Motor neuron (in vitro differentiated cells): ENCODE measurements around the gene TTLL7. TPM values are rescaled to one million over a fixed set of nuclear protein-coding genes. Genes with fewer than 3 reads are reported as not detected.
A peak's percentile ranks its signal among the peaks of the same experiment; 100 is the strongest.

ENCODE experiments used
- ATAC-seq, 8 experiments: fragments of 200-7000 bp; cut with Tn5 transposase; replicated peaks in 6 of 8; 2 replicates each; pipeline ENCODE4 v1.8.0; 2021; ENCODE audit warnings: mild to moderate bottlenecking in 8 of 8, moderate library complexity in 8 of 8
- H3K27ac ChIP-seq, 2 donors: fragments of 250-450 bp; sonication (Bioruptor Pico); 2 replicates each; pipeline ENCODE4 v1.9.0; 2021; ENCODE audit warnings: antibody characterized with exemption in 2 of 2, mild to moderate bottlenecking in 2 of 2, moderate library complexity in 1 of 2
- H3K4me1 ChIP-seq, 2 donors: fragments of 250-450 bp; sonication (Bioruptor Pico); replicated peaks in 1 of 2; 2 replicates each; pipeline ENCODE4 v1.6.1; 2021; ENCODE audit warnings: antibody characterized with exemption in 2 of 2, mild to moderate bottlenecking in 2 of 2, moderate library complexity in 1 of 2
- H3K4me3 ChIP-seq, 5 donors: fragments of 250-450 bp; sonication (Bioruptor Pico); 2 replicates each; pipeline ENCODE4 v1.9.0; 2021; ENCODE audit warnings: antibody characterized with exemption in 5 of 5, mild to moderate bottlenecking in 5 of 5, moderate library complexity in 4 of 5
- WGBS, 10 experiments: fragments of 450-650 bp; shearing (Covaris generic); methylation state at CpG; one replicate each; pipeline ENCODE4 v1.0.0; 2022; 5-methylcytosine and 5-hydroxymethylcytosine counted together
- in situ Hi-C, 9 experiments: fragments of 400-800 bp; cut with MboI; loops; one replicate each; pipeline ENCODE4 v1.15.0; 2021; ENCODE audit warnings: low sequenced_read_pairs in 9 of 9, low pct_unique_long_range_greater_than_20kb in 2 of 9; ENCODE audit not compliant: unreplicated experiment in 9 of 9
- total RNA-seq, 8 experiments: library from RNA; unstranded; fragments of 300-600 nt; gene quantifications; 2 replicates each; pipeline versions ENCODE4 v1.2.3 to v1.2.4, GENCODE V29; 2022

Gene TTLL7
- total RNA-seq, 8 experiments from 2014 or later, result 4.7 to 32.7 (median 18.9) TPM

DNA sequence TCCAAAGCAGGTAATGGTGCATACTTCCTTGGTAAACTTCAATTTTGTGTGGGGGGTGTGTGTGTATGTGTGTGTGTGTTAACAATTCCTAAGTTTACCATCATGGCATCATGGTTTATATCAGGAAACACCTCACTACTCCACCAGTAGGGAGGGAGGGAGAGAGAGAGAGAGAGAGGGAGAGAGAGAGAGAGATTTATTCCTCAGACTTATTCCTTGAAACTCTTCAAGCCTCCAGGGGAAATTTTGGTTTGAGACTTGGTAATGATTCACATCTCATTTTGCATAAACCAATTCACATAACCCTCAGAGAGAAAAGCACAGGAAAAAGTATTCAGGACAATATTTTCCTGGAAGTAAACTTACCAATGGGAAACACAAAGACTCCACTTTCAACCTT lies 115.0 kb downstream of the TTLL7 start:
- in situ Hi-C loops, result no loop called here
- ATAC-seq, result peak in 3 of 8 experiments; percentile 83 to 91 (median 84)
- H3K27ac ChIP-seq, result no peak overlapping the region

DNA sequence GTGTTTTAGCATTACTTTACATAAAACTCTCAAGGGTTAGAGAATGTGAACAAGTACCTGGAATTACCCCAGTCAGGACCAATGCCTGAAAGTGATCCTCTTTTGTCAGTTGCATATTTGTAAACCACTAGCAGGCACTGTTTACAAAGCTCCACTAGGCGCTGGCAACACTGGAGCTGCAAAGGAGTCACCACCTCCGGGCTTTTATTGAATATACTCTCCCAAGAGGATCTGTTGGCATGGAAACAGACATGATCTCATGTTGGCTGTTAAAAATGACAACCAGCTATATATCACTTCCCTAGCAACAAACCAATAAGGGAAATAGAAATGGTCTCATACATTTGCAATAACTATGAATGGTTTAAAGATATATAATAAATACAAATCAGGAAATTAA lies 116.0 kb downstream of the TTLL7 start:
- H3K27ac ChIP-seq, result no peak overlapping the region
- no peak overlapping the region for H3K4me3 ChIP-seq
- ATAC-seq, result peak; percentile 53 to 100 (median 96)
- peaks cover 0 to 3% of the 10 kb centered on the region in 2 donors for H3K4me1 ChIP-seq
- in situ Hi-C loops, result no loop called here
- WGBS, 10 experiments, result 0 to 100% (median 50%) methylated on average over 1 to 2 of the region's 2 CpGs; no CpG with 5 or more reads in 1 of the 10 experiments

More for the DNA sequence above, 115.0 kb downstream of the TTLL7 start:
- no peak overlapping the region for H3K4me3 ChIP-seq
- peaks cover 0 to 3% of the 10 kb centered on the region in 2 donors for H3K4me1 ChIP-seq

DNA sequence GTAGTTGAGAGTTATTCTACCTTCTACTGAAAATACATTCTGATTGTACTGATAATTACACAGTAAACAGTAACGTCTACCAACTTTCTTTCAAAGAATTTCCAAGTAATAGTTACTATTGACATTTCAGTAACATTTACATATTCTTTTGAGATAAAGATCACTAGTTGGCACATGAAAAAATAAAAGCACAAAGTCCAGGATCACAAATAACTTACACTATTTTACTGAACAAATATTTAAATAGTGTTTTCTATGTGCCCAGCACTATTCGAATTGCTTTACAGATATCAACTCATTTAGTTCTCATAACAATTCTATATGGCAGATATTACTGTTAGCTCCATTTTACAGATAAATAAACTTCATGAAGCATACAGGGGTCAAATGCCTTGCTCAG lies 126.4 kb downstream of the TTLL7 start:
- WGBS, 10 experiments, result 51 to 100% (median 92%) methylated on average over 1 to 2 of the region's 2 CpGs
- ATAC-seq, result no peak
- Histone ChIP-seq H3K27ac (no peak overlapping the region), H3K4me3 (no peak overlapping the region), H3K4me1 (no peaks in the 10 kb centered on the region)
- in situ Hi-C loops, result no loop called here

DNA sequence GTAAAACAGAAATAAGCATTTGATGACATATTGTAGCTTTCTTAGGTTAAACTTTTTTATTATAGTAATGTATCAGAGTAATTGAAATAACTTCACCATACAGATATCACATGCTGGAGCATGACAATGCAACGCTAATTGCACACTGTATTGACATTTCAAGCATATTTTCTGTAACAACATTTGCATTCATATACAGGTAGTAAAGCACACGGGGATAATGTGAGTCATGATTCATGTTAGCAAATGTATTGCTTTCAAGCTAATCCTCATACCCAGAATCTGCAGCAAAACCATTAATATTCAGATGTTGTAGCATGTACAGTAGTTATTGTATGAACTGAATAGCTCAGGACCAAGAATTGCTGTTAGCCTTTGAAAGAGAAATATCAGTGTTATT lies 133.9 kb downstream of the TTLL7 start:
- in situ Hi-C loops, result no loop called here
- Histone ChIP-seq H3K4me3 (no peak overlapping the region), H3K4me1 (no peaks in the 10 kb centered on the region), H3K27ac (no peak overlapping the region)
- WGBS, 10 experiments, result 60 to 90% (median 80%) methylated on average over 1 to 2 of the region's 2 CpGs; no CpG with 5 or more reads in 3 of the 10 experiments
- ATAC-seq, result peak in 2 of 8 experiments; percentile 33 to 75

DNA sequence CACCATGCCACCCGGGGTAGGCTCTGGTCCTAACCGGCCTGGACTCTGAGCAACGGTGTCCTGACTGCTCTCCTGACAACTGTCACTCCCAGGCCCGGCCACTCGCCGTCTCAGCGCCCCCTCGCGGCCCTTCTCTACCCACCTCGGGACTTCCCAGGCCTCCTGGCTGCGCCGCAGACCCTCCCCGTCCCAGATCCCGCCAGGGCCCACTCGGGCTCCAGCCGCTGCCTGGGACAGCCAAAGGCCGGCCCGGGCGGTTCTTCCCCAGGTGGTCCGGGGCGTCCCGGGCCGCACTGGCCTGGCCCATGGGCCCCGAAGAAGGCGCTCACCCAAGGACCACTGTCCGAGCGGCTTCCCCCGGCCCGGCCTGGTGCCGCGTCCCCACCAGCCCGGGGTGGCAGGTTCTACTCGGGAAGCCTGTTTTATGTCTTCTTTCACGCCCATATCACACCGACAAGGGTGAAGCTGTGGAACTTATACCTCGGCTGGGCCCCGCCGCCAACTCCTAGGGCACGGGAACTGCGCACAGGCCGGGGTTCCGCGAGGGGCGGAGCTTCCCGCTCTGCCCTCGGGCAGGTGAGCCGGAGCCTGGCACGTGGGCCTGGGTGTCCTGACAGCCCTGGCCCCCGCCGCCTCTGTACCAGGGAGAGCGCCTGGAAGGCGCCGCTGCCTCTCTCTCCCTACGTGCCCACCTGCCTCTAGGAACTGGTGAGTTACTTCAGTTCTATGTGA lies 138.3 kb downstream of the TTLL7 start:
- Histone ChIP-seq H3K4me3 (no peak overlapping the region), H3K4me1 (peaks cover 2 to 3% of the 10 kb centered on the region in 2 donors), H3K27ac (no peak overlapping the region)
- no peak for ATAC-seq
- 28 to 100% (median 90%) methylated on average over 2 to 42 of the region's 54 CpGs; no CpG with 5 or more reads in 3 of the 10 experiments for WGBS, 10 experiments
- in situ Hi-C loops, result no loop called here

DNA sequence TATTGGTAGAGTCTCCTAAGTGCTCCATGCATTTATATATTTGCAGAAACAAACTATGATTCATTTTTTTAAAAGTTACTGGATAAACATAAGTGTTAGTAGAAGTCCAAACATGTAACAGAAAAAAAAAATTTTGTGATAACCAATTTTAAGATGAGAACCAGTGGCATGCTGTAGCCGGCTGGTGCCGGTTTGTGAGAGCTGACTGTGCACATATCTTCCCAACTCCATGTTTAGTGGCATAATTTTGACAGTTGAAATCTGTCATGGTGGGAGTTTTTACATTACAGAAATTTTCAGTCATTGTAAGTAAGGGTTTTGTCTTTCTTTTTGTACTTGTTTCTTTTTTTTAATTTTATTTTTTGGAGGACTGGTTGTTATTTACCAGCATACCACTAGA lies 141.2 kb downstream of the TTLL7 start:
- in situ Hi-C loops, result no loop called here
- no peak overlapping the region for H3K27ac ChIP-seq
- H3K4me1 ChIP-seq, result peaks cover 2 to 3% of the 10 kb centered on the region in 2 donors
- ATAC-seq, result no peak
- no peak overlapping the region for H3K4me3 ChIP-seq
- 17 to 100% (median 92%) methylated on average over 2 of the region's 2 CpGs; no CpG with 5 or more reads in 1 of the 10 experiments for WGBS, 10 experiments

DNA sequence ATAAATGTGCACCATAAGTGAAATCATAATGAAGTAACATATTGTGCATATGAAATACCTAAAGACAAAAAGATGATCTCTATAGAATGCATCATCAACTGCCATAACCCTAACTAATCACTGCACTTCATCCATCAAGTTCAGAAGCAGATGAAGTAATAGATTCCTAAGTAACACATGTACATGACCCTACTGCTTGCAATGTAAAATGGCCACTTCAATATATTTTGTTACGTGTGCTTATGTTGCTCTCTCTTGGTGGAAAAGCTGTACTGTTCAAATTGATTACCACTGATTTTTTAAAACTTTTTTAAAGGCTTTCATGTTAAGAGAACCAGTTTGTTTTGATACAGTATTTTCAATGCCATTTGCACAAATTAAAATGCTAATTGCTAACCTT lies 141.8 kb downstream of the TTLL7 start:
- in situ Hi-C loops, result no loop called here
- Histone ChIP-seq H3K4me3 (no peak overlapping the region), H3K4me1 (peaks cover 2 to 3% of the 10 kb centered on the region in 2 donors), H3K27ac (no peak overlapping the region)
- 50 to 100% (median 67%) methylated on average over 1 of the region's 1 CpG; no CpG with 5 or more reads in 1 of the 10 experiments for WGBS, 10 experiments
- peak; percentile 75 to 94 (median 84) for ATAC-seq

DNA sequence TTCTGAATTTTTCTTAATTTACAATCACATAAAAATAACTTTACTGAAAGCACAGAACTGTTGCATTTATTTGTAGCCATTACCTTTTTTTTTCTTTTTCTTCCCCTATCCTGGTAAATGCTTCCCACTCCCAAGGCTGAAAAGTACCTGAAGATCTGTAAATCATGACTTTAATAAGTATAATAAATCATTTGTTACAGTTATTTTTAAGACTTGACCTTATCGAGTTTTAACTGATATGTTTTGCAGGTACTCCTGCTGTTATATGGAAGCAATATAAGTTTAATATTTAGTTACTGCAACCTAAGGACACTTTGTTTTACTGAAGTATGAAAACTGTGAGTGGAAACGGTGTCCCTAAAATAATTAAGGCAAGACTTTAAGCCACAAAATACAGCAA lies 142.6 kb downstream of the TTLL7 start:
- Histone ChIP-seq H3K4me3 (no peak overlapping the region), H3K27ac (no peak overlapping the region), H3K4me1 (peaks cover 3 to 5% of the 10 kb centered on the region in 2 donors)
- 53 to 100% (median 86%) methylated on average over 1 to 2 of the region's 2 CpGs for WGBS, 10 experiments
- in situ Hi-C loops, result no loop called here
- no peak for ATAC-seq

DNA sequence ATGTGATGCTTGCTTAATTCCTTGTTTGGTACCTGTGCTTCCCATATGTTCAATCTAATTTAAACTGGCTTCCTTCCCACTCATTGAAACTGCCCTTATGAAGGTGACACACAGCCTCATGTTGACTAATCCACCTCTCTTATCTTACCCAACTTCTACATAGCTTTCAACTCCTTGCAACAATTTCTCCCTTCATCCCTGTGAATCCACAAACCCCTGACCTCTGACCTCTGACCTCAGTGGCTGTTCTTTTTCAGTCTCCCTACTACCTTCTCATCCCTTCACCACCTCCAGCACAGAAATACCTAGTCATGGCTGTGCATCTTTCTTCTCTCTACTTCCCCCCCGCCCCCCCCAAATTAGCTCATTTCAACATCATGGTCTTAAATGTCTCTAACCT lies 144.5 kb downstream of the TTLL7 start:
- ATAC-seq, result no peak
- peaks cover 3 to 11% of the 10 kb centered on the region in 2 donors for H3K4me1 ChIP-seq
- H3K4me3 ChIP-seq, result no peak overlapping the region
- in situ Hi-C loops, result no loop called here
- 100% methylated on average over 1 of the region's 1 CpG; no CpG with 5 or more reads in 7 of the 10 experiments for WGBS, 10 experiments
- H3K27ac ChIP-seq, result no peak overlapping the region

DNA sequence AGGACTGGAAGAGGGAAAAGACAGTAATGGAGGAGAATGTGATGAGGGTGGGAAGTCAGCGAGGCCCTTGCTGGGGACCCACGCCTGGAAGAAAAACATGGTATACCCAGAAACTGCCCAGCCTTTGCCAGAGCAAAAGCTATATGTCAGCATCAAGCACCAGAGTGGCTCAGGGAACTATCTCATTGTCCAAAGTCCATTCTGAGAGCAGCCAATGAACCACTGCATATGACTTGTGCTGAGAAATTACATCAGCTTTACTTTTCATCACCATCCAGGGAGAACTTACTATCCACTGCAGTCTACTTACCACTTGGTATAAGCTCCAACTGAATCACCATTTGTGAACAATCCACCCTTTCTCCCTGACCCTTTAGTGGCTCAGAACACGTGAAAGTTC lies 148.1 kb downstream of the TTLL7 start:
- 46 to 96% (median 85%) methylated on average over 1 to 3 of the region's 3 CpGs; no CpG with 5 or more reads in 2 of the 10 experiments for WGBS, 10 experiments
- in situ Hi-C loops, result no loop called here
- Histone ChIP-seq H3K4me3 (no peak overlapping the region), H3K4me1 (peaks cover 9 to 17% of the 10 kb centered on the region in 2 donors), H3K27ac (no peak overlapping the region)
- peak in 2 of 8 experiments; percentile 8 to 36 for ATAC-seq

DNA sequence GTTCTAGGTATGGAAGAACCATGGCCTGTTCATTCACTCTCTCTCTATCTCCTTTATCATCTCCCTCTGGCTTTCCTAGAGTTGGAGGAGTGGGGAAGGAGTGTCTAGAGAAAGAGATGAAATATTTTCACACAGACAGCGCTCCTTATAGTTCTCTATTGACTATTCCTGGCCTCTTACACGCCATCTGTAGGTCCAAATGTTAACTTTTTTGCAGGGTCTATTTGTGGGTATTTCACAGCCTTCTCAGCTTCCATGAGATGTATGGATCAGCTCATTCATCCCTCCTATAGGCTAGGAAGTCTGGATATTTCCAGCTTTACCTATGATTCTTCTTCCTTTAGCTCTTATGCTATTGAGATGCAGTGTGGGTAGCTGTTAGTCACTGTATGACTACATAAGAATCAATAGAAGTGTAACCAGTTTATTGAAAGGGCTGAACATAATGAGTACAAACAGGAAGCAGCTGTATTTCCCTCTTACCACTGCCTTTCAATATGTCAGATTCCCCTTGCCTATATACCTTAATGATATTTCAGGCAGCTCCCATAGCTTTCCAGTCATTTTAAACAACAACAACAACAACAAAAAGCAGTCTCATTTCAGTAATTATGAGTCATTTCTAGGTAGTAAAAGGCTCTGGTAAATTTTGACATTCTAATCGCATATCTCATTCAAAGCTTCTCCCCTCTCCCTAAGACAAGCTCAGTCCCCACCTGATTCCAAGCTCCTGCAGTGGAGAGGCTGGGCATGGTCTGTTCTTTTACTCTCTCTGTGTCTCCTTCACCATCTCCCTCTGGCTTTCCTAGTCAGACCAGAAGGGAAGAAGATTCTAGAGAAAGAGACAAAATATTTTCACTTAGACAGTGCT lies 149.5 kb downstream of the TTLL7 start:
- 17 to 100% (median 97%) methylated on average over 1 to 3 of the region's 3 CpGs for WGBS, 10 experiments
- Histone ChIP-seq H3K4me1 (peaks cover 9 to 17% of the 10 kb centered on the region in 2 donors), H3K4me3 (no peak overlapping the region), H3K27ac (no peak overlapping the region)
- ATAC-seq, result peak in 5 of 8 experiments; percentile 69 to 91 (median 82)
- in situ Hi-C loops, result loop anchor here in 1 of 9 experiments (25.0 kb wide), 1 partner anchor 237 kb away; no protein-coding TSS in a partner anchor

DNA sequence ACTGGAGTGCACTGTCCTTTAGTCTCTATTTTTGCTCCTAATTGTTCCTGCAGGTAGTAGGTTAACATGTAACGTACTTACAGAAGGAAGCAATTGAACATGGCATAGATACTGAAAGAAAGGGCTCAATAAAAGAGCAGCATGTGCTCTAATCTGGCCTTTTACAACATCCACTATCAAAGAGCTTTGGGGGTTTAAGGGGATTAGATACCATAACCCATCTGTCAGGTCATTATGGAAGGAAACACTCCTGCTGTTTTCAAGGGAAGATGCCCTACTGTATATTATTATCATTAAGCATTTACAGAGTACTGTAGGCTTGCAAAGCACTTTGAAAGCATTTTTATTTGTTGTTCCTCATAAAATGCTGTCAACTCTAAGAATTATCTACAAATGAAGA lies 152.8 kb downstream of the TTLL7 start:
- Histone ChIP-seq H3K27ac (no peak overlapping the region), H3K4me3 (no peak overlapping the region), H3K4me1 (peaks cover 9 to 14% of the 10 kb centered on the region in 2 donors)
- in situ Hi-C loops, result loop anchor here in 1 of 9 experiments (25.0 kb wide), 1 partner anchor 234 kb away; no protein-coding TSS in a partner anchor
- ATAC-seq, result no peak
- WGBS, 10 experiments, result 33 to 100% (median 83%) methylated on average over 1 of the region's 1 CpG; no CpG with 5 or more reads in 3 of the 10 experiments
